HAP-1 (cell line): ENCODE results near the gene RAI14.

Experiments used
- DNase-seq, 2 experiments: peaks; one replicate each; pipeline ENCODE4 v3.0.0-alpha.2; 2016 to 2020; ENCODE audit warnings: low spot score in 2 of 2
- H3K27me3 ChIP-seq: fragments of 250-450 bp; sonication (Bioruptor Pico); 2 replicates; pipeline ENCODE4 v1.5.1; 2020; ENCODE audit warnings: low read depth, mild to moderate bottlenecking, moderate library complexity
- H3K36me3 ChIP-seq: fragments of 250-450 bp; sonication (Bioruptor Pico); replicated peaks from 2 replicates; pipeline ENCODE4 v1.5.1; 2020; ENCODE audit warnings: mild to moderate bottlenecking
- H3K4me1 ChIP-seq: fragments of 250-450 bp; sonication (Bioruptor Pico); 2 replicates; pipeline ENCODE4 v1.5.1; 2020; ENCODE audit warnings: mild to moderate bottlenecking
- H3K4me3 ChIP-seq: fragments of 250-450 bp; sonication (Bioruptor Pico); 2 replicates; pipeline ENCODE4 v1.5.1; 2020; ENCODE audit warnings: mild to moderate bottlenecking, moderate library complexity
- H3K9me3 ChIP-seq: fragments of 250-450 bp; sonication (Bioruptor Pico); 2 replicates; pipeline ENCODE4 v1.5.1; 2020; ENCODE audit warnings: mild to moderate bottlenecking, moderate library complexity
- in situ Hi-C: fragments of 300-500 bp; cut with MboI; formaldehyde crosslinking; loops from 3 replicates; pipeline ENCODE4 v1.14.3; 2020; ENCODE audit warnings: low sequenced_read_pairs, inconsistent platforms, mixed read lengths

The RAI14 gene

GRCh38 chr5:34835664-34836063 lies 179.5 kb downstream of the RAI14 start:
- Histone ChIP-seq H3K4me3 (no peak overlapping the region), H3K27me3 (no peaks in the 10 kb centered on the region), H3K4me1 (peaks cover 9% of the 10 kb centered on the region; the same call in 1 of the 2 replicates), H3K9me3 (no peaks in the 10 kb centered on the region), H3K36me3 (peaks cover 13% of the 10 kb centered on the region)
- no peak for DNase-seq
- in situ Hi-C loops = no loop called here

- Histone ChIP-seq H3K27me3 (no peaks in the 10 kb centered on the region), H3K36me3 (no peaks in the 10 kb centered on the region), H3K9me3 (no peaks in the 10 kb centered on the region), H3K4me1 (peaks cover 9% of the 10 kb centered on the region; the same call in 1 of the 2 replicates), H3K4me3 (peak within 1 kb of the TSS; percentile 52)
- DNase-seq = peak; percentile 71 to 93
- in situ Hi-C loops = no loop called here
These were observed 182.9 kb downstream of the RAI14 start, which contains the start of gene TTC23L for GRCh38 chr5:34838785-34839714. TTC23L (plus strand) TSS chr5:34839164; CDS start chr5:34840672, 1,508 bp downstream.

- peaks cover 5% of the 10 kb centered on the region; the same call in 1 of the 2 replicates for H3K4me1 ChIP-seq
- H3K9me3 ChIP-seq = no peaks in the 10 kb centered on the region
- in situ Hi-C loops = no loop called here
- no peak overlapping the region for H3K4me3 ChIP-seq
- H3K27me3 ChIP-seq = 0 out of 2 replicates have a peak, but pooled peaks cover 2% of the 10 kb centered on the region
- no peak for DNase-seq
- H3K36me3 ChIP-seq = no peaks in the 10 kb centered on the region
These were observed 185.7 kb downstream of the RAI14 start for GRCh38 chr5:34841816-34842215.

GRCh38 chr5:34842554-34842953 lies 186.4 kb downstream of the RAI14 start:
- in situ Hi-C loops = no loop called here
- 0 out of 2 replicates have a peak, but pooled peaks cover 2% of the 10 kb centered on the region for H3K27me3 ChIP-seq
- H3K4me3 ChIP-seq = no peak overlapping the region

GRCh38 chr5:34843497-34843896 lies 187.4 kb downstream of the RAI14 start:
- no peak overlapping the region for H3K4me3 ChIP-seq
- H3K36me3 ChIP-seq = no peaks in the 10 kb centered on the region
- H3K27me3 ChIP-seq = 0 out of 2 replicates have a peak, but pooled peaks cover 2% of the 10 kb centered on the region
- no peak for DNase-seq
- in situ Hi-C loops = no loop called here
- H3K4me1 ChIP-seq = peaks cover 5% of the 10 kb centered on the region; the same call in 1 of the 2 replicates
- no peaks in the 10 kb centered on the region for H3K9me3 ChIP-seq

More at GRCh38 chr5:34842554-34842953, 186.4 kb downstream of the RAI14 start:
- H3K9me3 ChIP-seq = no peaks in the 10 kb centered on the region
- DNase-seq = no peak
- H3K36me3 ChIP-seq = no peaks in the 10 kb centered on the region
- peaks cover 5% of the 10 kb centered on the region; the same call in 1 of the 2 replicates for H3K4me1 ChIP-seq

- in situ Hi-C loops = no loop called here
- DNase-seq = no peak
These were observed 188.0 kb downstream of the RAI14 start for GRCh38 chr5:34844106-34844505.

GRCh38 chr5:34844999-34845398 lies 188.9 kb downstream of the RAI14 start:
- Histone ChIP-seq H3K36me3 (no peaks in the 10 kb centered on the region), H3K9me3 (no peaks in the 10 kb centered on the region), H3K4me1 (no peaks in the 10 kb centered on the region), H3K4me3 (no peak overlapping the region), H3K27me3 (0 out of 2 replicates have a peak, but pooled peaks cover 2% of the 10 kb centered on the region)
- in situ Hi-C loops = no loop called here
- no peak for DNase-seq

More at GRCh38 chr5:34844106-34844505, 188.0 kb downstream of the RAI14 start:
- H3K4me1 ChIP-seq = peaks cover 5% of the 10 kb centered on the region; the same call in 1 of the 2 replicates
- H3K27me3 ChIP-seq = 0 out of 2 replicates have a peak, but pooled peaks cover 2% of the 10 kb centered on the region
- H3K4me3 ChIP-seq = no peak overlapping the region
- no peaks in the 10 kb centered on the region for H3K36me3 ChIP-seq
- no peaks in the 10 kb centered on the region for H3K9me3 ChIP-seq

- in situ Hi-C loops = no loop called here
- Histone ChIP-seq H3K4me1 (no peaks in the 10 kb centered on the region), H3K4me3 (no peak overlapping the region), H3K9me3 (no peaks in the 10 kb centered on the region), H3K27me3 (0 out of 2 replicates have a peak, but pooled peaks cover 2% of the 10 kb centered on the region), H3K36me3 (no peaks in the 10 kb centered on the region)
- no peak for DNase-seq
These were observed 190.9 kb downstream of the RAI14 start for GRCh38 chr5:34847056-34847455.

GRCh38 chr5:34847552-34847951 lies 191.4 kb downstream of the RAI14 start:
- Histone ChIP-seq H3K9me3 (no peaks in the 10 kb centered on the region), H3K27me3 (0 out of 2 replicates have a peak, but pooled peaks cover 2% of the 10 kb centered on the region), H3K4me3 (no peak overlapping the region), H3K36me3 (no peaks in the 10 kb centered on the region), H3K4me1 (no peaks in the 10 kb centered on the region)
- DNase-seq = no peak
- in situ Hi-C loops = no loop called here

- in situ Hi-C loops = no loop called here
- Histone ChIP-seq H3K36me3 (no peaks in the 10 kb centered on the region), H3K4me1 (no peaks in the 10 kb centered on the region), H3K9me3 (no peaks in the 10 kb centered on the region), H3K4me3 (no peak overlapping the region), H3K27me3 (0 out of 2 replicates have a peak, but pooled peaks cover 2% of the 10 kb centered on the region)
- DNase-seq = no peak
These were observed 192.1 kb downstream of the RAI14 start for GRCh38 chr5:34848230-34848629.

GRCh38 chr5:34849253-34849652 lies 193.1 kb downstream of the RAI14 start:
- Histone ChIP-seq H3K4me1 (no peaks in the 10 kb centered on the region), H3K36me3 (no peaks in the 10 kb centered on the region), H3K9me3 (no peaks in the 10 kb centered on the region), H3K4me3 (no peak overlapping the region), H3K27me3 (0 out of 2 replicates have a peak, but pooled peaks cover 2% of the 10 kb centered on the region)
- in situ Hi-C loops = no loop called here
- DNase-seq = no peak

- Histone ChIP-seq H3K27me3 (no peaks in the 10 kb centered on the region), H3K36me3 (no peaks in the 10 kb centered on the region), H3K4me1 (no peaks in the 10 kb centered on the region), H3K9me3 (no peaks in the 10 kb centered on the region), H3K4me3 (no peak overlapping the region)
- in situ Hi-C loops = no loop called here
- DNase-seq = peak; percentile 26 to 28
These were observed 198.5 kb downstream of the RAI14 start for GRCh38 chr5:34854459-34855174.

GRCh38 chr5:34857161-34857560 lies 201.0 kb downstream of the RAI14 start:
- no peaks in the 10 kb centered on the region for H3K4me1 ChIP-seq
- no peaks in the 10 kb centered on the region for H3K9me3 ChIP-seq
- H3K27me3 ChIP-seq = no peaks in the 10 kb centered on the region
- H3K36me3 ChIP-seq = no peaks in the 10 kb centered on the region
- no peak for DNase-seq
- no peak overlapping the region for H3K4me3 ChIP-seq
- in situ Hi-C loops = no loop called here
